Gastrocnemius medialis (tissue), 4 donors: Measurements from ENCODE around the gene ATXN7L1.

Experiments
- CTCF ChIP-seq, 5 experiments: fragments of 450-650 bp in 3 of 5; fragments of 200-600 bp in 2 of 5; sonication (generic) in 2 of 5; IDR thresholded peaks in 4 of 5; conservative IDR thresholded peaks in 1 of 5; 1 replicate in 4 of 5; 2 replicates in 1 of 5; pipeline ENCODE4 v1.5.1; 2016 to 2019; ENCODE audit warnings: antibody characterized with exemption in 5 of 5, mild to moderate bottlenecking in 3 of 5, moderate library complexity in 3 of 5
- POLR2A ChIP-seq, 2 donors: fragments of 450-650 bp; IDR thresholded peaks; one replicate each; pipeline ENCODE4 v1.6.1; 2017; ENCODE audit warnings: antibody characterized with exemption in 2 of 2, mild to moderate bottlenecking in 2 of 2, moderate library complexity in 2 of 2

- TF ChIP-seq CTCF (IDR thresholded peaks at IDR 0.05 in 4 of 5, conservative IDR thresholded peaks at IDR 0.05 in 1 of 5): no peak
- TF ChIP-seq POLR2A (IDR thresholded peaks at IDR 0.05): no peak
Observed at GRCh38 chr7:105902325-105902911, 26.0 kb upstream of the ATXN7L1 start.
